GM18867 (cell line): Measurements from ENCODE around the gene ZEB2.

ENCODE experiments used
- ATAC-seq: cut with Tn5 transposase; IDR thresholded peaks from one replicate; pipeline ENCODE4 v1.9.1; 2021; ENCODE audit warnings: mild to moderate bottlenecking, moderate library complexity; ENCODE audit not compliant: unreplicated experiment

The ZEB2 gene

GRCh38 chr2:144514616-144515091 lies 5.3 kb downstream of the ZEB2 start:
- ATAC-seq: no peak

GRCh38 chr2:144513388-144514101 lies 6.4 kb downstream of the ZEB2 start:
- ATAC-seq: no peak

GRCh38 chr2:144512891-144513351 lies 7.0 kb downstream of the ZEB2 start:
- ATAC-seq: no peak

- no peak for ATAC-seq
These were observed 7.4 kb downstream of the ZEB2 start for GRCh38 chr2:144512470-144512869.

GRCh38 chr2:144511937-144512336 lies 8.0 kb downstream of the ZEB2 start:
- ATAC-seq: no peak

- ATAC-seq: no peak
These were observed 8.6 kb downstream of the ZEB2 start for GRCh38 chr2:144511226-144511810.

GRCh38 chr2:144510294-144510991 lies 9.5 kb downstream of the ZEB2 start:
- ATAC-seq: peak; percentile 79

GRCh38 chr2:144509879-144510221 lies 10.1 kb downstream of the ZEB2 start:
- ATAC-seq: no peak

GRCh38 chr2:144509001-144509878 lies 10.7 kb downstream of the ZEB2 start:
- ATAC-seq: no peak

GRCh38 chr2:144508172-144508851 lies 11.6 kb downstream of the ZEB2 start:
- ATAC-seq: peak; percentile 47

- ATAC-seq: no peak
These were observed 12.3 kb downstream of the ZEB2 start for GRCh38 chr2:144507441-144508171.

- no peak for ATAC-seq
These were observed 14.6 kb downstream of the ZEB2 start for GRCh38 chr2:144505245-144505831.

- ATAC-seq: no peak
These were observed 15.7 kb downstream of the ZEB2 start for GRCh38 chr2:144504218-144504641.

- no peak for ATAC-seq
These were observed 16.7 kb downstream of the ZEB2 start for GRCh38 chr2:144503242-144503641.

GRCh38 chr2:144502369-144502768 lies 17.6 kb downstream of the ZEB2 start:
- no peak for ATAC-seq

GRCh38 chr2:144501627-144502026 lies 18.3 kb downstream of the ZEB2 start:
- no peak for ATAC-seq

- ATAC-seq: no peak
These were observed 18.8 kb downstream of the ZEB2 start for GRCh38 chr2:144501118-144501517.

- no peak for ATAC-seq
These were observed 19.4 kb downstream of the ZEB2 start for GRCh38 chr2:144500563-144500962.

- ATAC-seq: no peak
These were observed 21.6 kb downstream of the ZEB2 start for GRCh38 chr2:144498277-144498676.
